ENCODE results near the gene YKT6.
"Not testable (repeated sequence)": the region's sequence is repeated elsewhere in the genome, so short reads cannot be mapped to it uniquely, and the experiment has no call there.

The YKT6 gene

GRCh38 chr7:44193011-44193802 lies 7.6 kb upstream of the YKT6 start:
- in situ Hi-C loops (cut with MboI; ENCODE audit: low sequenced_read_pairs) = no loop called here

GRCh38 chr7:44194069-44194468 lies 6.7 kb upstream of the YKT6 start:
- in situ Hi-C loops (cut with MboI; ENCODE audit: low sequenced_read_pairs) = no loop called here

- in situ Hi-C loops (cut with MboI; ENCODE audit: low sequenced_read_pairs) = no loop called here
These were observed 6.1 kb upstream of the YKT6 start for GRCh38 chr7:44194562-44195145.

GRCh38 chr7:44195889-44196288 lies 4.9 kb upstream of the YKT6 start:
- in situ Hi-C loops (cut with MboI; ENCODE audit: low sequenced_read_pairs) = no loop called here

- in situ Hi-C loops (cut with MboI; ENCODE audit: low sequenced_read_pairs) = no loop called here
These were observed 4.3 kb upstream of the YKT6 start for GRCh38 chr7:44196450-44196872.

GRCh38 chr7:44197474-44197873 lies 3.3 kb upstream of the YKT6 start:
- in situ Hi-C loops (cut with MboI; ENCODE audit: low sequenced_read_pairs) = no loop called here

- in situ Hi-C loops (cut with MboI; ENCODE audit: low sequenced_read_pairs) = not testable (repeated sequence)
These were observed 615 bp upstream of the YKT6 start for GRCh38 chr7:44200163-44200562.

GRCh38 chr7:44201813-44202212 lies 1.0 kb downstream of the YKT6 start:
- in situ Hi-C loops (cut with MboI; ENCODE audit: low sequenced_read_pairs) = no loop called here

- in situ Hi-C loops (cut with MboI; ENCODE audit: low sequenced_read_pairs) = no loop called here
These were observed 5.2 kb downstream of the YKT6 start for GRCh38 chr7:44206008-44206407.

GRCh38 chr7:44208085-44208484 lies 7.3 kb downstream of the YKT6 start:
- in situ Hi-C loops (cut with MboI; ENCODE audit: low sequenced_read_pairs) = no loop called here

GRCh38 chr7:44210107-44210506 lies 9.3 kb downstream of the YKT6 start:
- in situ Hi-C loops (cut with MboI; ENCODE audit: low sequenced_read_pairs) = no loop called here

GRCh38 chr7:44211126-44211675 lies 10.4 kb downstream of the YKT6 start:
- in situ Hi-C loops (cut with MboI; ENCODE audit: low sequenced_read_pairs) = no loop called here

- in situ Hi-C loops (cut with MboI; ENCODE audit: low sequenced_read_pairs) = no loop called here
These were observed 11.2 kb downstream of the YKT6 start for GRCh38 chr7:44212018-44212417.

GRCh38 chr7:44212581-44213184 lies 11.9 kb downstream of the YKT6 start:
- in situ Hi-C loops (cut with MboI; ENCODE audit: low sequenced_read_pairs) = no loop called here

- in situ Hi-C loops (cut with MboI; ENCODE audit: low sequenced_read_pairs) = no loop called here
These were observed 12.6 kb downstream of the YKT6 start for GRCh38 chr7:44213206-44213876.

- in situ Hi-C loops (cut with MboI; ENCODE audit: low sequenced_read_pairs) = no loop called here
These were observed 13.2 kb downstream of the YKT6 start for GRCh38 chr7:44213877-44214388.

- in situ Hi-C loops (cut with MboI; ENCODE audit: low sequenced_read_pairs) = no loop called here
These were observed 14.8 kb downstream of the YKT6 start for GRCh38 chr7:44215531-44215930.

- in situ Hi-C loops (cut with MboI; ENCODE audit: low sequenced_read_pairs) = no loop called here
These were observed 15.2 kb downstream of the YKT6 start for GRCh38 chr7:44216019-44216418.

GRCh38 chr7:44216521-44217222 lies 15.9 kb downstream of the YKT6 start:
- in situ Hi-C loops (cut with MboI; ENCODE audit: low sequenced_read_pairs) = no loop called here

- in situ Hi-C loops (cut with MboI; ENCODE audit: low sequenced_read_pairs) = no loop called here
These were observed 16.5 kb downstream of the YKT6 start for GRCh38 chr7:44217223-44217714.

Measured in hTERT RPE-1 (cell line).